Colon (tissue), 2 donors: ENCODE results near the gene ASB2.

Experiments
- FAIRE-seq: peaks from 2 replicates; lab custom pipeline; 2012; peaks lifted over from hg19 to GRCh38; lab: Jason Lieb, UNC
- donor health status: control.
- donor health status: control.

ASB2 gene

GRCh38 chr14:93949511-93950075 is 26.8 kb downstream of the ASB2 start:
- FAIRE-seq = no peak

- FAIRE-seq = no peak
These were observed 29.1 kb downstream of the ASB2 start for GRCh38 chr14:93947282-93947681.

- FAIRE-seq = no peak
These were observed 29.8 kb downstream of the ASB2 start for GRCh38 chr14:93946541-93947090.

GRCh38 chr14:93946104-93946503 is 30.3 kb downstream of the ASB2 start:
- FAIRE-seq = no peak

DNA sequence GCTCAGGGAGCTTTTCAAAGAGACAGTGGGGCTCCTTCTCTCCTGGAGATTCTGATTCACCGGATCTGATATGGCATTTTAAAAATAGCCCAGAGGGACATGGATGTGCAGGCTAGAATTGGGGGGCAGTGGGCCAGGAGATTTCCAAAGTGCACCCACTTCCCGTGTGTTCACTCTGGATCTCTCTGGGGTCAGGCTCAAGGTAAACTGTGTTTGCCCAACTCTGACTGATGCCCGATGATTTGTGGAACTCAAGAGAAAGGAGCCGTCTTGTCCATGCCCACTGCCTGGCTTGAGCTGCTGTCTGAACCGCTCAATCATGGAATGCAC is 31.3 kb downstream of the ASB2 start:
- FAIRE-seq = no peak

DNA sequence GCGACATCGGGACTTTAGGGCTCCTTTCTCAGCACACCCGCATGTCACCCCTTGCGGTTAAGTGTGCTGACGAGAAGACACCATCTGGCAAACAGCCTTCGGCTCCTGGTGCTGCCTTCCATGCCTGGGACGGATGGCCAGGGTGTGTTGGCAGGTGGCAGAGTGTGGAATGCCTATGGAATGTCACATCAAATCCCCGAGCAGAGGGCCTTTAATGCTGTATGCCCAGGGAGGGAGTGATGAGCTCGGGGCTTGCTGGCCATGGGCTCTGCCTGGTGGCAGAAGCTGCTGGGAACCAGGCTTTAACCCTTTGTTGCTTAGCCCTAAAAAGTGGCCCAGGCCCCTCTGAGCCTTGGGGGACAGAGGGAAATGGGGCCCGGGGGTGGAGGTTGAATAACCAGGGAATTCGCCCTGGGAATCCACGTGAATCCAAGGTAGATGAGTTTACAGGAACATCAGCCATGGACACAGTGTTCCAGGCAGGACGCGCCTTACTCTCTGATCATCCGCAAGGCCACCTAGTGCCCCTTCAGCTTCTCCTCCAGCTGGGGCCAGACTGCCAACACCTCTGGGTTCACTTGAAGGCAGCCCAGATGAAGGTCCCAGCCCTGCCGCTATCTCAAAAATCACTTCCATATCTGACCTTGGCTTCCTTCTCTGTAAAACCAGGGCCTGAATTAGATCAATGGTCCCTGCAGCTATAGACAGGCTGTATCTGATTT is 31.9 kb downstream of the ASB2 start:
- no peak for FAIRE-seq

DNA sequence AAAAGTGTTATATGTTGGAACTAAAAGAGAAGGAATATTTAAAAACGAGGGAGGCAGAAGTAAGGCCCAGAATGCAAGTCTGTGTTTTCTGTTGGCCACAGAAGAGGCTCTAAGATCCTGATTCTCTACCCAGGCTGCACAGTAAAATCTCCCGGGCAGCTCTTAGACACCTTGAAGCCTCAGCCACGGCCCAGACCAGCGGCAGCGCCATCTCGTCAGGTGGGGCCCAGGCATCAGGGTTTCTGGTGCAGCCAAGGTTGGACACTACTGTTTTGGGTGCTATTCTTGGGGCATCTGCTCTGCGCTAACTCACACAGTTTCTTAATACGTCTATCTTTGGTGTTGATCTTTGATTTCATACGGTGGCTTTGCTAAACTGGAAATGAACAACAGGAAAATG is 32.4 kb downstream of the ASB2 start:
- FAIRE-seq = no peak

- FAIRE-seq = no peak
These were observed 33.3 kb downstream of the ASB2 start for GRCh38 chr14:93943052-93943451.

- FAIRE-seq = no peak
These were observed 35.0 kb downstream of the ASB2 start for GRCh38 chr14:93941293-93941910.

DNA sequence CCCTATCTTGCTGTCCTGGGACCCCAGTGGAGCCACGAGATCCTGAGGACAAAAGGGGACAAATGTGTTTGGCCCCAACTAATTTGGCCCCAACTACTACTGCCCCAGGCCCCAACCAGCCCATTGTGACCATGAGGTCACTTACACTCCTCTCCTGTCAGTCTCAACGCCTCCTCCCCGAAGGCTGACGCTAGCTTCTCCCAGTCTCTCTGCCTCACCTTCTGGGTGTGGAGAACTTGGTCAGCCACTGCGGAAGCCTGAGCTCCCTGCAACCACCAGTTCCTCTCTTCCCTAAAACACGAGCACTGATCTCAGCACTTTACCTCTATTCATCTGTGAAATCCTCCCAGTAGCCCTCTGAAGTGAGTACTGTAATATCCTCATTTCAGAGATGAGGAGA is 35.9 kb downstream of the ASB2 start:
- FAIRE-seq = no peak

GRCh38 chr14:93939304-93940229 is 36.8 kb downstream of the ASB2 start:
- FAIRE-seq = no peak

DNA sequence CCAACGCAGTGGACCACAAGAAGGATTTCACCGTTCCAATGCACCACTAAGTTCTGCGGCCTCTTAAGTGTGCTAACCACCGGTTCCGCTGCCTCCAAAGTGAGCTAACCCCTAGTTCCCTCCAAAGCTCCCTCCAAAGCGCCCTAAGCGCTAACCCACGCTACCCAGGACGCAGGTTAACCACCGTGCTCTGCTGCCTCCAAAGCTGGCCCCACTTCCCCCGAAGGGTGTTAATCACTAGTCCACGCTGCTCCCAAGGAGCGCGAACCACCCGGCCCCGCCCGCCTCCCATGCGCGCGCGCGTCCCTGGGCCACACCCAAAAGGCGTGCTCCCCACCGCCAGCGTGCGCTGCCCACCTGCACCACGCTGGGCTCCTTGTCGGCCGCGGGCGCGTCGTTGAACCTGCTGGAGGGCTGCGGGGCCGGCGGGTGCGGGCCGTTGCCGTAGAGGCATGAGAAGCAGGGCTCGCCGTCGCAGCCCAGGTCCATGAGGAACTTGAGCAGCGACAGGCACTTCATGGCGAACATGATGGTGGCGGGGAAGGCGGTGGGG is 37.5 kb downstream of the ASB2 start:
- FAIRE-seq = no peak

DNA sequence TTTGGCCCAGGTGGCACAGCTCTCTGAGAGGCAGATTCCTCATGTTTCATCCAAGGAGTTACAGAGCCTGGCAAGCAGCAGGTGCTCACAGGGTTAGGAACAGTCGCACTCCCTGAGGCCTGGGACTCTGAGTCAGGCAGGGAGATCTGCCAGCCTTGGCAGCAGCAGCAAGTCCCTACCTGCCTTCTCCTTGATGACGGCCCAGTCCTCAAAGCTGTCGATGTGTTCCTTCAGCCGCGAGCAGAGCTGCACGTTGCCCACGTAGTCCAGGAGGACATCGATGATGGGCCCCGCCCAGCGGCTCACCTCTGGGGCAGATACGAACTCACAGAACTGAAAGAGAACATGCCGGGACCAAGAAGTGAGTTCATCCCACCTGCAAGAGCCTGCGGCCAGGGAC is 38.9 kb downstream of the ASB2 start:
- FAIRE-seq = no peak

GRCh38 chr14:93936926-93937325 is 39.4 kb downstream of the ASB2 start:
- FAIRE-seq = no peak

GRCh38 chr14:93936245-93936644 is 40.1 kb downstream of the ASB2 start:
- FAIRE-seq = no peak

GRCh38 chr14:93935213-93935612 is 41.2 kb downstream of the ASB2 start:
- no peak for FAIRE-seq

- no peak for FAIRE-seq
These were observed 43.7 kb downstream of the ASB2 start for GRCh38 chr14:93932642-93933041.

GRCh38 chr14:93930989-93931307 is 45.4 kb downstream of the ASB2 start:
- FAIRE-seq = no peak

DNA sequence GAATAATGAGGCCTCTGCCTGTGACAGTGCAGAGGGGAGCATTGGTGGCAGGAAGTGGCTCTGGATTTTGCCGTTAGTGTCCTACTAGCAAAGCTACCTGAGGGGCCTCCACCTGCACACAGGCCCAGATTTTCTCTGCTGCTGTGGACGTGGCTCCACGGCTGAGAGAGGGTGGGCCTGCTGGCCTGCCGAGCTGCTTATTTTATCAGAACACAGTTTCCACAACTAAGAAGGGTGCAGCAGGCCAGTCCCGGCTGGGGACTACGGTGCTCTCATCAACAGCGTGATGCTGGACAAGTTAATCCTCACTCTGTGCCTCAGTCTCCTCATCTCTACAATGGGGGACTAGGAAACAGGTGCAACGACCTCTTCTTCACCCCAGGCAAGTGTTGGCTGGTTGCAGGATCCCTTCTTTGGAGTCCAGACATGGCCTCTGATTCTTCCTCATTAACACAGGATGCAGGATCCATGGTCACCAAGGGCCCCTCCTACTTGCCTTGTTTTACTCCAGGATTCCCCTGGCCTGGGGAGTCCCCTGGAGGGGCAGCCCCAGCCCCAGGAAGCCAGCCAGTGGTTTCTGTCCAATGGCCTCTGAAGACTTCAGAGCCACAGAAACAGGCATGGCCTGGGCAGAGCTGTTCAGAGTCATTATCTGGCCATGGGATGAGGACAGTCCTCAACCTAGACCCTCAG is 45.9 kb downstream of the ASB2 start:
- no peak for FAIRE-seq

GRCh38 chr14:93929657-93930056 is 46.7 kb downstream of the ASB2 start:
- no peak for FAIRE-seq

GRCh38 chr14:93929048-93929535 is 47.3 kb downstream of the ASB2 start:
- FAIRE-seq = no peak
